ENCODE measurements around the gene RPLP2.

RPLP2 gene

DNA sequence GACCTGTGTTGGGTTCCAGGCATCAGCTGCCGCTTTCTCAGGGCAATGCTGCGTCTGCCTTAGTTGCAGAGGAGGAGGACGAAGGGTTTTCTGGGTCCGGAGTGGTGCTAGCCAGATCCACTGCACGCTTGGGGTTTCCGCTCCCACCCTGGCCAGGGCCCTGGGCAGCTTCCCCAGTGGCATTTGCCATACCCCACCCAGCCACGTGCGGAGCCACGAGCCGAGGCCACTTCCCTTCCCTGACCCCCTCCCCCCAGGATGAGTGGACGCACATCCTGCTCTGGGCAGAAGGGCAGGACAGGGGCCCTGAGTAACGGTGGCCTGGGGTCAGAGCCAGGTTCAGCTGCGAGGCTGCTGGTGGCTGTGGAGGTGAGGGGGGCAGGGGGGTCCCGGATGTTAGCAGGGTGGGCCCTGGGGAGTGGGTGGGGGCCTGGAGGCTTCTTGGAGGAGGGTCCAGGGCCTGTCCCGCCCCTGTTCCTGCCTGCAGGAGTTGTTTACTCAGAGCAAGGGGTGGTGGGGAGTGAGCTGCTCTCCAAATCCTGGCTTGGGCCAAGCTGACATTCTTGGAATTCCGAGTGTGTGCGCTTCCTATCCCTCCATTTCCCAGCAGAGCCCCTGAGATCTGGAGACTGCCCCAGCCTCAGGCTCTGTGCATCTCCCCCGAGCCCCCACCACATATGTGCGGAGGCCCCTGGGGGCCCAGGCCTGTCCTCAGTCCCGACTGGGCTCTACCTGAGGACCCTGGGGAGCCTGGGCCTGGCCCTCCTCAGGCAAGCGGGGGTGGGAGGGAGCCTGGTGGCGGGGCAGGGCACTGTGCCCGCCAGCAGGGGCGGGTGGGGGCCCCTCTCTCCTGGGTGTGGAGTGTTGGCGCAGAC is 34.3 kb downstream of the RPLP2 start:
- peak overlapping the region in 1 of 2 experiments; percentile 40 for H3K27ac ChIP-seq (ENCODE audit: insufficient read depth in 1 of 2, low read depth in 1 of 2, low read length in 2 of 2, poor library complexity in 1 of 2, severe bottlenecking in 2 of 2)
- POLR2A ChIA-PET, result interaction anchor here (0.6 to 4.2 kb wide), 7 partner anchors 9 to 38 kb away, joined by 3 to 19 read pairs (median 3); partner anchors contain the start of gene CD151

DNA sequence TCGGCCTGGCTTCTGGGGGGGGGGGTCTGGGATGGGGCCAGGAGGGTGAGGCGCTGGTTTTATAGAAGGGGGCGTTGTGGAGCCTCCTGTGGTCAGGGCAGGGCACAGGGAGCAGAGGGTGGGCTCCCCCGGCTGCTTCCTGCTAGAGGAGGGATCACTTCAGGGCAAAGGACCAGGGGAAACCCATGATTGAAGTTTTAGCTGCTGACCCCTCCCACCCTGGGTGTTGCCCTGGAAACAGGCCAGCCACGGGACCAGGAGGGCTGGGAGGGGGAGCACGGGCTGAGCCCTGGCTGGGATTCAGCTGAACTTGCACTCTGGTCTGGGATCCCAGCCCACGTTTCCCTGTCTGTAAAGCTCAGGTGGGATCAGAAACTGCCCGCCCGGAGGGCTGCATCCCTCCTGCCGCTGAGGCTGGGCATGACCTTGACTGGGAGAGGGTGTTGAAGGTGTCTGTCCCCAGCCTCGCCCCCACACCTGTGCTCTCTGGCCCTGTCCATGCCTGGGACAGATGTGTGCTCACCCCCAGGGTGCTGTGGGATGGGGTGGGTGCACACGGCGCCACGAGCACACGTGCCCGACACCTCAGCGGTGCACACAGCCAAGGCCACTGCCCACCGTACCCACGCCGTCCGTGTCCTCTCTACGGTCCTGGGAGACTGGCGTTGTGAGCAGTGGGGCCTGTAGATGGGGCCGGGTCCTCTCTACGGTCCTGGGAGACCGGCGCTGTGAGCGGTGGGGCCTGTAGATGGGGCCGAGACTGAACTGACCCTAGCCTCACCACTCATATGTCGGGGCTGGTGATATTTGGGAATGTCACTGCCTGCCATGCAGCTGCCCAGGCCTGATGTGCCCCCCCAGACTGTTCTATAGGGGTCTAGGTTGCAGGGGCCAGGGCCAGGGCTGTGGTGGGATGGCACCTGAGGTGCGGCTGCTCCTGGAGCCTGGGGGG is 35.2 kb downstream of the RPLP2 start:
- Histone ChIP-seq H3K36me3 (ENCODE audit: control insufficient read depth in 4 of 4, insufficient read depth in 4 of 4, low read length in 3 of 4) (peaks cover 0 to 8% (median 6%) of the 10 kb centered on the region in 4 experiments), H3K27ac (ENCODE audit: insufficient read depth in 1 of 2, low read depth in 1 of 2, low read length in 2 of 2, poor library complexity in 1 of 2, severe bottlenecking in 2 of 2) (no peak overlapping the region), H3K4me3 (ENCODE audit: control insufficient read depth in 1 of 7, extremely low read depth in 1 of 7, insufficient read depth in 4 of 7, low read depth in 2 of 7, low read length in 6 of 7) (peak overlapping the region in 4 of 7 experiments; percentile 46 to 94 (median 68)), H3K4me1 (ENCODE audit: control extremely low read depth in 1 of 4, control insufficient read depth in 4 of 4, insufficient read depth in 4 of 4, low read length in 3 of 4) (peaks cover 0 to 68% (median 66%) of the 10 kb centered on the region in 4 experiments), H3K9me3 (ENCODE audit: control extremely low read depth in 1 of 5, control insufficient read depth in 4 of 5, insufficient read depth in 2 of 5, low read depth in 1 of 5, low read length in 4 of 5) (no peaks in the 10 kb centered on the region), H3K27me3 (replicated peaks in 2 of 5; ENCODE audit: control insufficient read depth in 4 of 5, insufficient read depth in 5 of 5, low read length in 4 of 5) (peaks cover 0 to 6% (median 0%) of the 10 kb centered on the region in 5 experiments)
- ChIA-PET CTCF (interaction anchor here (0.6 to 5.0 kb wide), 7 partner anchors 11 to 207 kb away, joined by 3 to 32 read pairs (median 8); partner anchors contain the start of gene PNPLA2), POLR2A (interaction anchor here (0.6 to 0.9 kb wide), 5 partner anchors 10 to 132 kb away, joined by 3 to 6 read pairs (median 3); partner anchors contain the start of gene CD151)
- peak; percentile 86 to 96 (median 96) for DNase-seq
- 35% methylated on average over 24 of the region's 31 CpGs for WGBS (ENCODE audit: insufficient coverage)

More for the DNA sequence above, 34.3 kb downstream of the RPLP2 start:
- peaks cover 0 to 64% (median 61%) of the 10 kb centered on the region in 4 experiments for H3K4me1 ChIP-seq (ENCODE audit: control extremely low read depth in 1 of 4, control insufficient read depth in 4 of 4, insufficient read depth in 4 of 4, low read length in 3 of 4)
- peaks cover 0 to 4% (median 0%) of the 10 kb centered on the region in 5 experiments for H3K27me3 ChIP-seq (replicated peaks in 2 of 5; ENCODE audit: control insufficient read depth in 4 of 5, insufficient read depth in 5 of 5, low read length in 4 of 5)
- DNase-seq, result peak in 1 of 3 donors; percentile 33
- CTCF ChIA-PET, result interaction anchor here (0.6 to 5.0 kb wide), 7 partner anchors 10 to 208 kb away, joined by 3 to 32 read pairs (median 5); partner anchors contain the start of gene PNPLA2
- H3K4me3 ChIP-seq (ENCODE audit: control insufficient read depth in 1 of 7, extremely low read depth in 1 of 7, insufficient read depth in 4 of 7, low read depth in 2 of 7, low read length in 6 of 7), result peak overlapping the region in 6 of 7 experiments; percentile 55 to 99 (median 89)
- no peaks in the 10 kb centered on the region for H3K9me3 ChIP-seq (ENCODE audit: control extremely low read depth in 1 of 5, control insufficient read depth in 4 of 5, insufficient read depth in 2 of 5, low read depth in 1 of 5, low read length in 4 of 5)
- WGBS (ENCODE audit: insufficient coverage), result 8% methylated on average over 15 of the region's 25 CpGs
- H3K36me3 ChIP-seq (ENCODE audit: control insufficient read depth in 4 of 4, insufficient read depth in 4 of 4, low read length in 3 of 4), result peaks cover 2 to 17% (median 13%) of the 10 kb centered on the region in 4 experiments

DNA sequence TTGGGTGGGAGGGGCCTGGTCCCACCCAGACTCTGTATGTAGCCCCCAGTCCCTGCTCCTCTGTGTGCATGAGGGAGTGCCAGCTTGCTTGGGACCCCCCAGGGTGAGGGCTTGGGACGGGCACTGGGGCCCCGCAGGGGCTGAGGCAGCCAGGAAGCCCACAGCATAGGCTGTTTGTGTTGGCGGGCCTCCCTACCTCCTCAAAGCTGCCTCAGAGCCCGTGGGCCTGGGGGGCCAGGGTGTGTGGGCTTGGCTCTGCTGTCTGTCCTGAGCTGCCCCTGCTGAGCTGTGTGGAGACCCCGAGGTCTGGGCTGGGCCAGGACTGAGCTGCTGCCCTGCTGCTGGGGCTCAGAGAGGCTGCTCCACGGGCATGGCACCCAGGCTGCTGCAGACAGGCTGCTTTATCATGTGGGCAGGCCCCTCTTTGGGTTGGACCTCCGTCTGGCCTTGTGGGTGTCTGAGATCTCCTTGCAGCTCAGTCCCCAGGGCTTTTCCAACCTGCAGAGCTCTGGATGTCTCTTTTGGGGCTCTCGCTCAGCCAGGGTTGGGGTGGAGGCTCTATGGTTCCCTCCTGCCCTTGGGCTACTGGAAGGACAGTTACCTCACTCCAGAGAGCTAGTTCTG is 36.2 kb downstream of the RPLP2 start:
- H3K36me3 ChIP-seq (ENCODE audit: control insufficient read depth in 4 of 4, insufficient read depth in 4 of 4, low read length in 3 of 4), result no peaks in the 10 kb centered on the region
- ChIA-PET CTCF (interaction anchor here (0.7 to 5.0 kb wide), 9 partner anchors 9 to 206 kb away, joined by 3 to 32 read pairs (median 4); no protein-coding TSS in a partner anchor), POLR2A (interaction anchor here (0.6 to 0.7 kb wide), 2 partner anchors 62 to 131 kb away, joined by 3 to 10 read pairs; no protein-coding TSS in a partner anchor)
- DNase-seq, result no peak
- peaks cover 0 to 7% (median 0%) of the 10 kb centered on the region in 5 experiments for H3K27me3 ChIP-seq (replicated peaks in 2 of 5; ENCODE audit: control insufficient read depth in 4 of 5, insufficient read depth in 5 of 5, low read length in 4 of 5)
- no peak overlapping the region for H3K27ac ChIP-seq (ENCODE audit: insufficient read depth in 1 of 2, low read depth in 1 of 2, low read length in 2 of 2, poor library complexity in 1 of 2, severe bottlenecking in 2 of 2)
- H3K9me3 ChIP-seq (ENCODE audit: control extremely low read depth in 1 of 5, control insufficient read depth in 4 of 5, insufficient read depth in 2 of 5, low read depth in 1 of 5, low read length in 4 of 5), result no peaks in the 10 kb centered on the region
- WGBS (ENCODE audit: insufficient coverage), result 19% methylated on average over 8 of the region's 8 CpGs
- peak overlapping the region in 3 of 7 experiments; percentile 28 to 94 (median 29) for H3K4me3 ChIP-seq (ENCODE audit: control insufficient read depth in 1 of 7, extremely low read depth in 1 of 7, insufficient read depth in 4 of 7, low read depth in 2 of 7, low read length in 6 of 7)
- peaks cover 0 to 65% (median 62%) of the 10 kb centered on the region in 4 experiments for H3K4me1 ChIP-seq (ENCODE audit: control extremely low read depth in 1 of 4, control insufficient read depth in 4 of 4, insufficient read depth in 4 of 4, low read length in 3 of 4)

DNA sequence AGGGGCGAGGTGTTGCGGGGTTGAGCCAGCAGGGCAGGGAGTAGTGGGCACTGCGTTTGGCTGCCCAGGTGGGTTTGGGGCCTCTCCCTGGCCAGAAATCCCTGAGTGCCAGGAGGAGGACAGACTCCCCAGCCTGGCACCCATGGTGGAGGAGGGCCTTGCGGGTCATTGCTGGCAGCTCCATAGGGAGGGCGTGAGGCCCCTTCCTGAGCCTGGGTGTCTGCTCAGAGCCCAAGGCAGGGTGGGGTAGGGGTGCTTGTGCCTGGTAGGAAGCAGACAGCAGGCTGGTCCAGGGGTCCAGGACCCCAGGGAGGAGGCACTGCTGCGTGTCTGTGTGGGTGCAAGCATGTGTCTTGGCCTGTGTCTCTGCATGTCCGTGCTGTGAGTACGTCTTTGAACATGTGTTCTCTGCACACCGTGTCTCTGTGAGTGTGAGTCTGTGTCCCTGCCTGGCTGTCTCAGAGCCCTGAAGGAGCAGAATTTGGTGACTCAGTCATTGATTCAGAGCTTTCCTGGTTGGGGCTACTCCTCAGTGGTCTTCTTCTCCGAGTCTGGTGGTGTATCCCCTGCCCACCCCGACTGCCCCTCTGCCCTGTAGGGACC is 36.8 kb downstream of the RPLP2 start:
- Histone ChIP-seq H3K36me3 (ENCODE audit: control insufficient read depth in 4 of 4, insufficient read depth in 4 of 4, low read length in 3 of 4) (no peaks in the 10 kb centered on the region), H3K27me3 (replicated peaks in 2 of 5; ENCODE audit: control insufficient read depth in 4 of 5, insufficient read depth in 5 of 5, low read length in 4 of 5) (peaks cover 0 to 7% (median 0%) of the 10 kb centered on the region in 5 experiments), H3K4me3 (ENCODE audit: control insufficient read depth in 1 of 7, extremely low read depth in 1 of 7, insufficient read depth in 4 of 7, low read depth in 2 of 7, low read length in 6 of 7) (no peak overlapping the region), H3K4me1 (ENCODE audit: control extremely low read depth in 1 of 4, control insufficient read depth in 4 of 4, insufficient read depth in 4 of 4, low read length in 3 of 4) (peaks cover 0 to 59% (median 57%) of the 10 kb centered on the region in 4 experiments), H3K9me3 (ENCODE audit: control extremely low read depth in 1 of 5, control insufficient read depth in 4 of 5, insufficient read depth in 2 of 5, low read depth in 1 of 5, low read length in 4 of 5) (no peaks in the 10 kb centered on the region), H3K27ac (ENCODE audit: insufficient read depth in 1 of 2, low read depth in 1 of 2, low read length in 2 of 2, poor library complexity in 1 of 2, severe bottlenecking in 2 of 2) (no peak overlapping the region)
- 87% methylated on average over 10 of the region's 11 CpGs for WGBS (ENCODE audit: insufficient coverage)
- ChIA-PET POLR2A (interaction anchor here (0.6 to 1.6 kb wide), 2 partner anchors 13 to 61 kb away, joined by 3 to 10 read pairs; no protein-coding TSS in a partner anchor), CTCF (interaction anchor here (0.7 to 5.0 kb wide), 9 partner anchors 9 to 205 kb away, joined by 3 to 32 read pairs (median 4); no protein-coding TSS in a partner anchor)
- no peak for DNase-seq

DNA sequence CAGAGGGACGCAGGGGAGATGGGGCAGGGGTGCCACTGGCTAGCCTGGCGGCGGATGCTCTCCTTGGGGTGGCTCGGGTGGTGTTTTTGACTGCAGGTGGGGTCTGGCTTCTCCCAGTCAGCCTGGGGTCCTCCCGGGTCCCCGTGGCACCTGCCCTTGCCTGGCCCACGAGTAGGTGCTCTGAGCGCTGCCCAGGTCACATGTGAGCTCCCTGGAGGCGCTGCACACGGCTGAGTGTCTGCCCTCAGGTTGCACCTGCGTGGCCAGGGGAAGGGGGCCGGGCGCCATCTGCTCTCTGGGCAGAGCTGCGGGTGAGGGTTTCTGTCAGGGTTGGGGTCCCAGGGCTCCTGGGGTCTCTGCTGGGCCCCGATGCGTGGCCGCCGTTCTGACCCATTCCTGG is 38.1 kb downstream of the RPLP2 start:
- Histone ChIP-seq H3K4me1 (ENCODE audit: control extremely low read depth in 1 of 4, control insufficient read depth in 4 of 4, insufficient read depth in 4 of 4, low read length in 3 of 4) (peaks cover 0 to 56% (median 54%) of the 10 kb centered on the region in 4 experiments), H3K27me3 (replicated peaks in 2 of 5; ENCODE audit: control insufficient read depth in 4 of 5, insufficient read depth in 5 of 5, low read length in 4 of 5) (peaks cover 0 to 7% (median 0%) of the 10 kb centered on the region in 5 experiments), H3K9me3 (ENCODE audit: control extremely low read depth in 1 of 5, control insufficient read depth in 4 of 5, insufficient read depth in 2 of 5, low read depth in 1 of 5, low read length in 4 of 5) (no peaks in the 10 kb centered on the region), H3K27ac (ENCODE audit: insufficient read depth in 1 of 2, low read depth in 1 of 2, low read length in 2 of 2, poor library complexity in 1 of 2, severe bottlenecking in 2 of 2) (no peak overlapping the region), H3K4me3 (ENCODE audit: control insufficient read depth in 1 of 7, extremely low read depth in 1 of 7, insufficient read depth in 4 of 7, low read depth in 2 of 7, low read length in 6 of 7) (no peak overlapping the region), H3K36me3 (ENCODE audit: control insufficient read depth in 4 of 4, insufficient read depth in 4 of 4, low read length in 3 of 4) (no peaks in the 10 kb centered on the region)
- POLR2A ChIA-PET, result interaction anchor here (1.6 kb wide), 1 partner anchor 12 kb away, joined by 3 read pairs; no protein-coding TSS in a partner anchor
- 78% methylated on average over 14 of the region's 18 CpGs for WGBS (ENCODE audit: insufficient coverage)
- CTCF ChIA-PET, result interaction anchor here (0.7 to 5.0 kb wide), 11 partner anchors 9 to 204 kb away, joined by 3 to 32 read pairs (median 5); partner anchors contain the start of gene CD151
- no peak for DNase-seq

All from common myeloid progenitor, CD34-positive (primary cell).